ENCODE data around the gene FBXL20.
"Not testable (repeated sequence)": the region's sequence is repeated elsewhere in the genome, so short reads cannot be mapped to it uniquely, and the experiment has no call there.

FBXL20 gene

GRCh38 chr17:39327109-39327508 is 74.3 kb downstream of the FBXL20 start:
- no peak for DNase-seq (ENCODE audit: low spot score)

DNA sequence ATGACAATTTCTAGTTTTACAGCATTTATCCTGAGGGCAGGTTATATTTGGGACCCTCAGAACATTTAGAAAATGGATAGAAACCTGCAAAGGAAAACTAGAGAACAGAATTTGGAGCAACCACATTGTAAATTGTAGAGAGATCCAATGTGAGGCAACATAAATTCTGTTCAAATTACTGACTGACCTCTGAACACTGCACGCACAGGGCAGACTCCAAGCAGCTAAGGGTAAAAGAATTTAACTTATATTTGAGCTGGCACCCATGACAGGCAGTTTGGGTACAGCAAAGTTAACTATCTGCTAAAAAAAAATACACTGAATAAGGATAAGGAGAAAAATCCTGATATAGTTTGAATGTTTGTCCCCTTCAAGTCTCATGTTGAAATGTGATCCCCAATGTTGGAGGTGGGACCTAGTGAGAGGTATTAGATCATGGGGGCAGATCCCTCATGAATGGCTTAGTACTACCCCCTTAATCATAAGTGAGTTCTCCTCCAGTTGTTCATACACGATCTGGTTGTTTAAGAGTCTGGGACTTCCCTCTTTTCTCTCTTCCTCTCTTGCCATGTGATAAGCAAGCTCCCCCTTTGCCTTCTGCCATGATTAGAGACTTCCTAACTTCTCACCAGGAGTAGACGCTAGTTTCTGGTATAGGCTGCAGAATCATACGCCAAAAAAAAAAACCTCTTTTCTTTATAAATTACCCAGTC is 75.7 kb downstream of the FBXL20 start:
- DNase-seq (ENCODE audit: low spot score) = no peak

DNA sequence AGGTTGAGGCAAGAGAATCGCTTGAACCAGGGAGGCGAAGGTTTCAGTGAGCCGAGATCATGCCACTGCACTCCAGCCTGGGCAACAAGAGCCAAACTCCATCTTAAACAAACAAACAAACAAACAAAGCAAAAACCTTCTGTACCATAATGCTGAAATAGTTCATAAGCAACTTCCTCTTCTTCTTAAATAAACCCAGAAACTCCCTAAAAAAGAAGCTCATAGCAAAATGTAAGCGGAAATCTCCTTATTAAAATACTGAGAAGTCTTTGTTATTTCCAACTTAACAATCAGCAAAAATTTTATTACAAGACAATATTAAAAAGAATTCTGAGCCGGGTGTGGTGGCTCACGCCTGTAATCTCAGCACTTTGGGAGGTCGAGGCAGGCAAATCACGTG is 82.8 kb downstream of the FBXL20 start:
- no peak for DNase-seq (ENCODE audit: low spot score)

- no peak for DNase-seq (ENCODE audit: low spot score)
Observed at GRCh38 chr17:39306509-39307212, 94.8 kb downstream of the FBXL20 start.

- no peak for DNase-seq (ENCODE audit: low spot score)
Observed at GRCh38 chr17:39305978-39306377, 95.4 kb downstream of the FBXL20 start.

DNA sequence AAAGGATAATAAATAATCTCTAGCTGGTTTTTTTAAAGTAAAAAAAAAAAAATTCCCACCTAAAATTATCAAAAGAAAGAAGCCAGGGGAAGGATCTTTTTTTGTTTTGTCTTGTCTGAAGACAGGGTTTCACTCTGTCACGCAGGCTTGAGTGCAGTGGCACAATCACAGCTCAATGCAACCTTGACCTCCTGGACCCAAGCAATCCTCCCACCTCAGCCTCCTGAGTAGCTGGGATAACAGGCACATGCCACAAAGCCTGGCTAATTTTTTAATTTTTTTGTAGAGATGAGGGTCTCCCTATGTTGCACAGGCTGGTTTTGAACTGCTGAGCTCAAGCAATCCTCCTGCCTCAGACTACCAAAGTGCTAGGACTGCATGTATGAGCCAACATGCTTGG is 97.2 kb downstream of the FBXL20 start:
- DNase-seq (ENCODE audit: low spot score) = no peak

DNA sequence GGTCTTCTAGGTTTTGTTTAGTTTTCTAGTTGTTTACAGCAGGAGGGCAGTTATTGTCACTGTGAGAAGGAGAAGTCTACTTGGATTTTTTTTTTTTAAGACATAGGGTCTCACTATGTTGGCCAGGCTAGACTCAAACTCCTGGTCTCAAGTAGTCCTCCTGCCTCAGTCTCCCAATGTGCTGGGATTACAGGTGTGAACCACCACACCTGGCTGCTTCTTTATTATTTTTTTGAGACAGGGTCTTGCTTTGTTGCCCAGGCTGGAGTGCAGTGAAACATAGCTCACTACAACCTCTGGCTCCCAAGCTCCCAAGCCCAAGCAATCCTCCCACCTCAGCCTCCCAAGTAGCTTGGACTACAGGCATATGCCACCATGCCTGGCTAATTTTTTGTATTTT is 107.4 kb downstream of the FBXL20 start:
- DNase-seq (ENCODE audit: low spot score) = no peak

DNA sequence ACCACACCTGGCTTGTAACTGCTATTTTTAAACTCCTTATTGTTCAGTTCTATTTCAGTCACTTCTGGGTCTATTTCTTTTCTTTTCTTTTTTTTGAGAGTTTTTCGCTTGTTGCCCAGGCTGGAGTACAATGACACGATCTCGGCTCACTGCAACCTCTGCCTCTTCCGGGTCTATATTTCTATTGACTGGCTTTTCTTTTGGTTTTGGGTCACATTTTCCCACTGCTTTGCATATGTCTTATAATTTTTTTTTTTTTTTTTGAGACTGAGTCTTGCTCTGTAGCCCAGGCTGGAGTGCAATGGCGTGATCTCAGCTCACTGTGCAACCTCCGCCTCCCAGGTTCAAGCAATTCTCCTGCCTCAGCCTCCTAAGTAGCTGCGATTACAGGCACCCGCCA is 108.9 kb downstream of the FBXL20 start:
- not testable (repeated sequence) for DNase-seq (ENCODE audit: low spot score)

- DNase-seq (ENCODE audit: low spot score) = not testable (repeated sequence)
Observed at GRCh38 chr17:39286513-39286912, 114.9 kb downstream of the FBXL20 start.

- no peak for DNase-seq (ENCODE audit: low spot score)
Observed at GRCh38 chr17:39284685-39285084, 116.7 kb downstream of the FBXL20 start.

DNA sequence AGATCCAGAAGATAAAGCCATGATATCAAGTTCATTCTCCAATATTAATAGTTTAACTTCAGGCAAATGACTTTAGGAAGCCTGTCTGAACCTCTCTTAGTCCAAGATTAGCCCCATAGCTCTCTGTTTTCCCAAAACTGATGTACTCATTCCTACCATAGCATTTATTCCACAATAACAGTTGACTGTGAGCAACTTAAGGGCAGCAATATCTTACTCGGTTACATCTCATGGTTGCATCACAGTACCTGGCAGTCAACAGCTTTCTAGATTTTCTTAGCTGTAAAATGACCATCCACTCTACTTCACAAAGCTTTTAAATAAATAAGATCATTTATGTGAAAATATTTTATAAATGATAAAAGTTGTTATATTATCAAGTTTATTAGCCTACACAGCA is 117.5 kb downstream of the FBXL20 start:
- no peak for DNase-seq (ENCODE audit: low spot score)

DNA sequence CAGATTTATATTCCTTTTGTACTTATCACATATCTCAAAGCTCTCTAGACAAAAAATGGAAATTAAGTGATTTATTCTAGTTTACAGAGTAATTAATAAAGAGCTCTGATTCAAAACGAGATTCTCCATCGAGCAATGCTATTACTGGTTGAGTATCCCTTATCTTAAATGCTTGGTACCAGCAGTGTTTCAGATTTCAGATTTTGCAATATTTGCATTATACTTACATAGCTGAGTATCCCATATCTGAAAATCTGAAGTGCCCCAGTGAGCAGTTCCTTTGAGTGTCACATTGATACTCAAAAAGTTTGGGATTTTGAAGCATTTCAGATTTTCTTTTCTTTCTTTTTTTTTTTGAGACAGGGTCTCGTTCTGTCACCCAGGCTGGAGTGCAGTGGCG is 118.3 kb downstream of the FBXL20 start:
- no peak for DNase-seq (ENCODE audit: low spot score)

DNA sequence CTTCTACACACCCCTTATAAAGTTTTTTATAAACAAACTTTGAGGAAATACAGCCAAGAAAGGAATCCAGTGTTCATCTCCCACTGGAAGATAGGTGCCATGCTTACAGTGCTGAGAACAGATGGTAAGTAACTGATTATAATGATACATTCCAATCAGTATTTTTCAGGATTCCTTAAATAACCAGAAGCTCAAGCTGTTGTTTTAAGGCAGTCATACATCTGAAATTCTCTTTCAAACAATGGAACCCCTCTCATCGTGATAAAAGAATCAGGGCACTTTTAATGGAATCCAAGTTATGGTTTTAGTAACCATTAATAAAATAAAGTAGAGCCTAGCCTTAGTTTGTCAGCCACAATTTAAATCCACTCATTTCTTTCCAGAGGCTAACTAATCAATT is 119.6 kb downstream of the FBXL20 start:
- DNase-seq (ENCODE audit: low spot score) = no peak

- not testable (repeated sequence) for DNase-seq (ENCODE audit: low spot score)
Observed at GRCh38 chr17:39278246-39278645, 123.2 kb downstream of the FBXL20 start.

DNA sequence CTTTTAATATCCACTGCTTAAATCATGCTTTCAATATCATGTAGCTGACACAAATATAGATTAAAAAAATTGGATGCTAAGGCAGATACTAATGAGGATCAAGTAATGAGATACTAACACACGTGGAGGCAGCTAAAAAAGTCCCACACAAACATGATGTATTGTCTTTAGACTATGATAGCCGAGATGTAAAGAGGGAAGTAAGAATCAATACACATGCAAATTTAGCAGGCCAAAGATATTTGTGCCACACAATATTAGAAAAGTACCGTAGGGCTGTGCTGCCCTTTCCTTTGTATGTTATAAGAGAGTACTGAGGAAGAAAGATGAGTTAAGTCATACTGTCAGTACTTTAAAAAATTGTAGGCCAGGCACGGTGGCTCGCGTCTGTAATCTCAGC is 124.3 kb downstream of the FBXL20 start:
- DNase-seq (ENCODE audit: low spot score) = no peak

DNA sequence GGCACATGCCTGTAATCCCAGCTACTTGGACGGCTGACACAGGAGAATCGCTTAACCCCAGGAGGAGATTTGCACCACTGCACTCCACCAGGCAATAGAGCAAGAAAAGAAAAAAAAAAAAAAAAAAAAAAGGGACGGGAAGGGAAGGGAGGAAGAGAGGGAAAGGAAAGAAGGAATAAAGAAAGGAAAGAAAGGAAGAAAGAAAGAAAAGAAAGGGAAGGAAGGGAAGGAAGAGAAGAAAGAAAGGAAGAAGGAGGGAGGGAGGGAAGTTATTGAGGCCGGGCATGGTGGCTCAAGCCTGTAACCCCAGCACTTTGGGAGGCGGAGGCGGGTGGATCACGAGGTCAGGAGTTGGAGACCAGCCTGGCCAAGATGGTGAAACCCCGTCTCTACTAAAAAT is 125.3 kb downstream of the FBXL20 start:
- DNase-seq (ENCODE audit: low spot score) = no peak

DNA sequence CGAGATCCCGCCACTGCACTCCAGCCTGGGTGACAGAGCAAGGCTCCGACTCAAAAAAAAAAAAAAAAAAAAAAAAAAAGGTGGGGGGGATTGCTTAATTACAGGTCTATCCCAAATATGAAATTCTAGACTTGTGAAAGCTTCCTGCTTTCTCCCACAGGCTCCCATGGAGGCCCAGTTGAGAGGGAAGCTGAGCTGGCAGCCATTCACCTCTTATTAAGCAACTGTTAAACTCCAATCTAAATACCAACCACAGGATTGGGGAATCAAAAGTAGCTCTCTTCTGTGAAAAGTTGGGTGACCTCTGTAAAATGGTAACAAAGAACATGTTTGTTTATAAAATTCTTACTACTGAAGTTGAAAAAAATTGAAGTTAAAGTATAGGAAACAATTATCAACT is 129.9 kb downstream of the FBXL20 start:
- DNase-seq (ENCODE audit: low spot score) = no peak

GRCh38 chr17:39270923-39271322 is 130.5 kb downstream of the FBXL20 start:
- DNase-seq (ENCODE audit: low spot score) = peak; percentile 28

DNA sequence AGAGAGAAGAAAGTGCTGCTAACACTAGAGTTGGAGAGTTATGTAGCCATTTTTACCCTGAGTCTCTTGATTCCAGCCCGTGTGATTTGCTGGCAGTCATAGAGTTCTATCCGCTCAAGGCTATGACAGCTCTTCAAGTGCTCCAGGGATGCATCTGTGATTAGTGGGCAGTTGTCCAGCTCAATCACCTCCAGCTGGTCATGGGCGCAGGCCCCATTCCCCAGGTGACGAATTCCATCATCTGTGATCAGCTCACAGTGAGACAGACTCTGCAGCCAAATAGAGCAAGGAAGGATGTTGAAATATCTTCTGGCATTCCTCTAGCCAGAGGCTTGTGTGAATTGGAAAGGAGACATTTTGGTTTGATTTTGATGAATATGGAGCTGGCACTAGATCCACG is 137.3 kb downstream of the FBXL20 start:
- no peak for DNase-seq (ENCODE audit: low spot score)

GRCh38 chr17:39261286-39261685 is 140.1 kb downstream of the FBXL20 start:
- no peak for DNase-seq (ENCODE audit: low spot score)

DNA sequence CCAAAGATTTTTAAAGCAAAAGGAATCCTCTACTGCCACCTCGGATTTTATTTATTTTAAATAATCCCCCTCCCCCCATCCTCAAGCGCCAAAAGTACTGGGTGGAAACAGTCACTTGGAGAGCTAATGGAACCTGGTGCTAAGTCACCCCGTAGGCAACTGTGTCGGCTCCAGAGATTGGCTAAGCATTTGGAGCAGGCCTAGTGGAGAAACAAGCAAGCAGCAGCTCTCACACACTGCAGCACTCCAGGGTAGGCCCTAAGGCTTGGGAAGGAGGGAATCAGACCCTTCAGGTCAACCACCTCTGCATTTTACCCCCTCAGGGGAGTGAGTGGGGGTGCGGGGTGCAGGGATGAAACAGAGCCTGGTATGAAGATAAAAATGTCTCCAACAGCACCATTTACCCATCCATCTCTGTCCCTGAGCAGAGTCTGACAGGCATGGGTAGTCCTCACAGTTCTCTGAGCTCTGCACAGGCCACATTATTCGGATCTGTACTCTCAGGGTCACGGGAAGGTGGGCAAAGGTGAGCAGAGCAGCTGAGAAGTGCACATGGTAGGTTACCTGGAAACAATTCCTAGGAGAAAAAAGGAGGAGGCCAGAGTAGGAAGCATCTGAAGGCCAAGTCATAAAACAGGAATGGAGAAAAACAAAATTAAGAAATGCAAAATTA is 148.5 kb downstream of the FBXL20 start:
- no peak for DNase-seq (ENCODE audit: low spot score)

DNA sequence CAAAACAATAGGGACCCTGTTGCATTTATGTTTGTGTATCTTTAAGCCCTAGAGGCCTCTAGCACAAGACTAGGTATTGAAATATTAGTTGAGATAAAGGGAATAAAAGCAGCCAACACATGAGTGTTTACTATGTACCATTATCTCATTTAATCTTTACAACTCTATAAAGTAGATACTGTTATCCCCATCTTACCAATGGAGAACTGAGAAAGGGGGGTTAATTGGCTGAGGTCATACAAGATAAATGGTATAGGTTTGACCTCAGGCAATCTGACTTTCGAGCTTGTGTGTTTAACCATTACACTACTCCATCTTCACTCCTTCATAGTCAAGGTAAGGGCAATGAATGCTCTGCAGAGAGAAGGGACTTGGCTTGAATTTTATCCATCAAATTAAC is 149.4 kb downstream of the FBXL20 start:
- no peak for DNase-seq (ENCODE audit: low spot score)

DNA sequence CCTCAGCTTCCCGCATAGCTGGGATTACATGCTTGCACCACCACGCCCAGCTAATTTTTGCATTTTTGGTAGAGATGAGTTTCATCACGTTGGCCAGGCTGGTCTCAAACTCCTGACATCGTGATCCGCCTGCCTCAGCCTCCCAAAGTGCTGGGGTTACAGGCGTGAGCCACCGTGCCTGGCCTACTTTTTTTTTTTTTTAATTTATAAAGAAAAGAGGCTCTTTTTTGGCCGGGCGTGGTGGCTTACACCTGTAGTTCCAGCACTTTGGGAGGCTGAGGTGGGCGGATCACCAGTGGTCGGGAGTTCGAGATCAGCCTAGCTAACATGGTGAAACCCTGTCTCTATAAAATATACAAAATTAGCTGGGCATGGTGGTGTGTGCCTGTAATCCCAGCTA is 151.3 kb downstream of the FBXL20 start:
- not testable (repeated sequence) for DNase-seq (ENCODE audit: low spot score)
